GM21528 (cell line): ENCODE results near the gene GINS3.

Experiments used
- ATAC-seq: cut with Tn5 transposase; IDR thresholded peaks from one replicate; pipeline ENCODE4 v1.9.1; 2021; ENCODE audit warnings: mild to moderate bottlenecking, moderate library complexity; ENCODE audit not compliant: unreplicated experiment, low FRiP score

Gene GINS3

DNA sequence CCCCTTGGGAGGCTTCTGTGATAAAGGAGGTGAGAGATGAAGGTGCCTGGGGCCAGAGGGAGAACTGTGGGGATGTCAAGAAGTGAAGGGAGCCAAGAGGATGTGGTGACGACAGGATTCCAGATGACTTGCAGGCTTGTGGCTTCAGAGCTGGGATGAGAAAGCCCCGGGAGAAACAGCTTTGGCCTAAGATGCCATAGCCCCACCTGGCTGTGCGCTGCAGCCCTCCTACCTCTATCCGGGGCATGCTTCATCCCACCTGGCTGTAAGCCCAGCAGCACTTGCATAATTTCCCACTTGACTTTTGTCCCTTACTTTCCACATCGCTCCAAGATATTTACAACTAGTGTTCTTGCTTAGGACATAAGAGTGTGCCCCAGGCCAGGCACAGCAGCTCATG is 29.3 kb downstream of the GINS3 start:
- ATAC-seq: no peak

DNA sequence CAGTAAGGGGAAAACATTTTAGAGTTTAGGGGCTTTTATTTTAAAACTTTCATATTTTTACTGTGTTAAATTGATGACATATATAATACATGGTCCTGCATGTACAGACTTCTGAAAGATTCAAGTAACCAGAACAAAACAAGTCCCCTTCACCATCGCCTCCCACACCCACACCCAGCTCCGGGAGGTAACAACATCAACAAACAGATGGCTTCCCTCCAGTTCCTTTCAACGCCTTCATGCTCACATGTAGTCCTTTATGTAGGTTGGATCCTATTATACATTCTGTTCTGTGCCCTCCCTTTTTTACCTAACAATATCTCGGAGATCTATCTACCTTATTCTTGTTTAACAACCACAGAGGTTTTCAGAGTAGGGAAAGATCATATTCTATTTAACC is 30.5 kb downstream of the GINS3 start:
- no peak for ATAC-seq

DNA sequence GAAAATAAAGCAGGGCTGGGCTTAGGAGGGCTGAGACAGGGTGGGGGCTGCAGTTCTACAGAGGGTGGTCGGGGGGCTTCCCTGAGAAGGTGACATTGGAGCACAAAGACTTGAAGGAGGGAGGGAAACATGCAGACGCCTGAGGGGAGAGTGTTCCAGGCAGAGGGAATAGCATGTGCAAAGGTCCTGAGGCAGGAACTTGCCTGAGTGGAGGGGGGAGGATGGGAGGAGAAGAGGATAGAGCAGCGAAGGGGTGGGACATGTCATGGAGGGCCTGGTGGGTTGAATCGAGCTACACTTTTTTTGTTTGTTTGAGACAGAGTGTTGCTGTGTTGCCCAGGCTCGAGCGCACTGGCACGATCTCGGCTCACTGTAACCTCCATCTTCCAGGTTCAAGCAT is 33.0 kb downstream of the GINS3 start:
- ATAC-seq: no peak

DNA sequence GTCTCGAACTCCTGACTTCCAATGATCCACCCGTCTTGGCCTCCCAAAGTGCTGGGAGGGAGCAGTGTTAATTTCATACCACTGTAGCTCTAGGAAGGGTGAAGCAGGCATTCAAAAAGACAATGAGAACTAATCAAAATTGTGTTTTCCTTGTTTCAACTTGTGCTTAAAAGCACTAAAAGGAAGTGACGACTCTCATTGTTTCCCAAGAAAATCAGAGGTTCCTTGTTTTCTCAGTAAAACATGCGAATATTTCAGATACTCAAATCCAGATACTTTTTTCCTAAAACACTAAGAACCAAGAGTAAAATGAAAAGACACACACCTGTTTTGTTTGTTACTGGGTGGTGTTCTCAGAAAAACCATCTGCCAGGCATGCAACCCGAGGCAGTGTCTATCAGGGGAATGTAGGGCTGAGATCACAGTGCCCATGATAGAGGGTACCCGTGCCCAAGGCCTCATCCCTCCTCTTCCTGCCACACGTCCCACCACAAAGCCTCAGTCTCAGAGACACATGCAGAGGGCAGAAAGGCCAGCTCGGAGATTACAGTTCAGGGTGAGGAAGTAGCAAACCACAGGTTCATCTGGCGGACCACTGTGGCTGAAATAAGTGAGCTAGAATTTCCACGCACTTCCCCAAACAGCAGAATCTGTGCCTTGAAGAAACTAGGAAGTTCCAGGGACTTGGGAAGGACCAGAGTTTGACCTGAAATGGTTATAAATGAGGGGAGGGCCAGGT is 33.7 kb downstream of the GINS3 start:
- peak; percentile 69 for ATAC-seq

DNA sequence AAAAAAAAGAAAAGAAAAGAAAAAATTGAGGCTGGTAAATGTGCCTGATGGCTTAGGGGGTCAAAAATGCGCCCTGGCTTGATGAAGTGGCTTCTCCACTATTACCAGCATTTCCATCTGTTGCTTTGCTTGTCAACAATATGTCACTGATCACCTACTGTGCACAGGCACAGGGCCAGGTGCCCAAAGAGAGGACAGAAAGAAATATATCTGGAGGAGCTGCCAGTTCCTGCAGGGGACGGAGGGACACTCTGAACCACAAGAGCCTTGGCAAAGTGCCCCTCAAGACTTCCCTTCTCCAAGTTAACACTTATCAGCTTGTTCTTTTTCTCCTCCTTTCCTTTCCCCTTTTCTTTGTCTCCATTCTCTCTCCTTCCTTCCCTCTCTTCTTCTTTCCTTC is 34.7 kb downstream of the GINS3 start:
- no peak for ATAC-seq

DNA sequence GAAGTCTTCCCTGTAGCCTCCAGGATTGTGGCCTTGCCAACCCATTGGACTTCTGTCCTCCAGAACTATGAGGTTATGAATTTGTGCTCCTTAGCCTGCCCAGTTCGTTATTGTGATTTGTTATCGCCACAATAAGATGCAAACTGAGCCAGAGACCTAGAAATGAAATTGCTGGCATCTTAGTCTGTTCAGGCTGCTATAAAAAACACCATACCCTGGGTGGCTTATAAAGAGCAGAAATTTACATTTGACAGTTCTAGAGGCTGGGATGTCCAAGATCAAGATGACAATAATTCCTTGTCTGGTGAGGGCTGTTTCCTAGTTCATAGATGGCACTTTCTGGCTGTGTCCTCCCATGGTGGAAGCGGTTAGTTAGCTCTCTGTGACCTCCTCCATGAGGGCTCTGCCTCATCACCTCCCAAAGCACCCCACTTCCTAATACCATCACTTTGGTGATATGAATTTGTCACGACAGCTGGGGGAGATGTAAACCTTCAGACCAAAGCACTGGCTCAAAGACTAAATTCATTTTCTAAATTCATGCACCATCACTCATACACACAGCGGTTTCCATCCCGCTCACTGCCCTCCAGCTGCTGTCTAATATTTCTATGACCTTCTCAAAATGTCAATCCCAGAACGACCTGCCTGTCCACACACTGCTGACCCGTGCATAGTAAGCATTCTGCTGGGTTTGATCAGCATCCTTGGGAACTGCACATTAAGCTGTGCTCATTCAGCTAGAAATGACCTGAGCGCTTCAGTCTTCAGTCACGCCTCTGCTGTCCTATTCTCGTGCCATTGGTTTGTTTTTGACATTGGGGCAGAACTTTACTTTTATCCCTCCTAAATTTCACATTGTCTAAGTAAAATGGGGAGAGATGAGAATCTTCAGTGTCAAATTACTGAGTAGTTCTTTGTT is 36.6 kb downstream of the GINS3 start:
- ATAC-seq: no peak

GRCh38 chr16:58430718-58431117 is 38.4 kb downstream of the GINS3 start:
- ATAC-seq: no peak

DNA sequence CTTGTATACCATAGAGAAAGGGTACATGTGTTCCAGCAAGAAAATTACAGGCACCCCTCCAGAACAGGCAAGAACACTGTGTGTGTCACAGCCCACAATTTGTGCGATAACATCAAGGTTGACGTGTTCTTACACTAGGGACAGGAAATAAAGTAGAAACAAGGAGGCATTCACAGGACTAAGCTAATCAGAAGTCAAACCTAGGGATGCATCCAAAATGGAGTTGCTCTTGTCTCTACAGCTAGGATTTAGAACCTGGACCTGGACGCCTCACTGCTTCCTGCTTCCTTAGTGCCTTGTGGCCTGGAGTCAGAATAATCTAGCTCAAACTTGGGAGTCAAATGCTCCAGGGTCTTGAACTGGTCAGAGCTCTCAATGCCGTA is 41.3 kb downstream of the GINS3 start:
- no peak for ATAC-seq

DNA sequence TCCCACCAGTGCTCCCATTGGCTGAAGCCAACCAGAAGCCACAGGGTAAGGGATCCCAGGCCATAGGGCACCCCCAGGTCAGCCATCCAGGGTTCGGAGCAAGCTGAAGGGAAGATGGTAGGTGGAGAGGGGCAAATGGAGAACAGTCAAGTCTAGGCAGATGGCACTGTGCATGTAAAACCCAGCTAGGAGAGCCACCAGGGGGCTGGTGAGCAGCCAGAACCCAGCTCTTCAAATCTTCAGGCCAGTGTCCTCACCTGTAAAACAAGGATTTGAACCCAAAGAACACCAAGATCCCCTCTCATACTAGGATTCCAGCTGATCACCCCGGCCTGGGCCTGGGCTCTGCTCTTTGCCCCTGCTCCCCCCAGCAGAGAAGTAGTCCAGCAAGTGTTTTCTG is 43.5 kb downstream of the GINS3 start:
- ATAC-seq: no peak

GRCh38 chr16:58440131-58440530 is 47.9 kb downstream of the GINS3 start:
- ATAC-seq: no peak

DNA sequence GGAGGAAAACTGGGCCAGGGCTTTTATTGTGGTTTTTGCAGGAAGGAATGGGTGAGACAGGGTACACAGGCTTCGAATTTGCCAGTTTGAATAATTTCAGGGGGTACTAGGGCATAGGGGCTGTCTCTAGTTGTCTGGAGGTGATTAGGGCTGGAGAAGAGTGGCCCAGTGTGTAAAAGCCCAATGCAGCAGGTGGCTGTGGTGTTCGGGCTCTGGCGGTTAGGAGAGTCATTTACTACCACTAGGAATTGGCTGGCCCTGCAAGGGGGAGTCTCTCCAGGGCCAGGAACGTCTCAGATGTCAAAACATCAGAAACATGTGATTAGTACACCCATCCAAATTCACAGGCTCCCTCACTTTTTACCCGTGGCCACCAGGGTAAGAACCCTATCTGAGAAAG is 50.3 kb downstream of the GINS3 start:
- ATAC-seq: no peak

DNA sequence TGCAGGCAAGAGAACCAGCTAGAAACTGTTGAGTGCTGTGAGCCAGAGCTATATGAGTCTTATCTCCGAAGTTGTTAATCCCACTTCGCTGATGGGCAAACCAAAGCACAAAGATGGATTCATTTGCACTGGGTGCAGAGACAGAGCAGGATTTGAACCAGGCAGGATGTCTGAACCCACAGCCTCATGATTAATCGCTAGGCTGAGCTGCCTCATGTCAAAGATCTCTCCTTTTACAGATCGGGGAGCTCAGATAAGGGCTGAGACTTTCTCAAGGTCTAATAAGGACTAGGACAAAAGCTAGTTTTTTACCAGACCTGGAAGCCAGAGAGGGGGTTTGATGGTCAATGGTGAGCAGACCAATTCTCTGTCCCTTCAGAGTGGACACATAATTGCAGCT is 51.5 kb downstream of the GINS3 start:
- no peak for ATAC-seq

- no peak for ATAC-seq
Observed at GRCh38 chr16:58444265-58444664, 52.0 kb downstream of the GINS3 start.

- ATAC-seq: no peak
Observed at GRCh38 chr16:58448890-58449289, 56.6 kb downstream of the GINS3 start.

DNA sequence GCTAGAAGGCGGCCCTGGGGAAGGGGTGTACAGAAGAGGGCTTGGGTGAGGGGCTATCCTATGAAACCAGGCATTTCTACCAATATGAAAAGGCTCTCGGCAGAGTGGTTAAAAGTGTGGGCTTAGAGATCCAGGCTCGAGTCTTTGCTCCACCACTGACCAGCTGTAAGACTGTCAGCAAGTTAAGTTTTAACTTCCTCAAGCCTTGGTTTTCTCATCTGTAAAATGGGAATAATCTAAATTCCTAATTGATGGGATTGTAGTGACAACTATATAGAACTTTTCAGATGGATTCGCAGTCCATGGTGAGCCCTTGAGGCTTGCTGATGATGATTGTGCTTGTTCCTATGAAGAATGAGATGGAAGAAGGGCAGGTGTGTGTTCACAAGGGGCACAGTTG is 57.0 kb downstream of the GINS3 start:
- ATAC-seq: no peak

DNA sequence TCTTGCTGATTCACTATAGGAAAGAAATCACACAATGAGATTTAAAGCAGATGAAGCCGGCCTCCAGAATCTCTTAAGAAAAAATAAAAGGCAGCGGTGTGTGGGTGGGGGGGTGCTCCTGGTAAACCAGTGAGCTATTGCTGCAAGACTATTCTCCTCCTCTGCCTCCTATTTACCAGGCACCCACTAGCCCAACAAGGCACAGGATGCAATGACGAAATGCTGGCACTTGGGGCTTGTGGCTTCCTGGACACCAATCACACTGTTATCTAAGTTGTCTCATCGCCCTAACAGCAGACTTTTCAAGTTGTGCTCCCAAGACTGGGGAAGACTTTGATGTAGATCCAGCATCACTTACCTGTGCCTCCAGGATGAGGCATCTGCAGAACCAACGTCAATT is 57.5 kb downstream of the GINS3 start:
- no peak for ATAC-seq

- ATAC-seq: no peak
Observed at GRCh38 chr16:58450590-58450989, 58.3 kb downstream of the GINS3 start.

- no peak for ATAC-seq
Observed at GRCh38 chr16:58451265-58451689, 59.0 kb downstream of the GINS3 start.

- no peak for ATAC-seq
Observed at GRCh38 chr16:58451945-58452401, 59.7 kb downstream of the GINS3 start.

- no peak for ATAC-seq
Observed at GRCh38 chr16:58452640-58453039, 60.4 kb downstream of the GINS3 start.

DNA sequence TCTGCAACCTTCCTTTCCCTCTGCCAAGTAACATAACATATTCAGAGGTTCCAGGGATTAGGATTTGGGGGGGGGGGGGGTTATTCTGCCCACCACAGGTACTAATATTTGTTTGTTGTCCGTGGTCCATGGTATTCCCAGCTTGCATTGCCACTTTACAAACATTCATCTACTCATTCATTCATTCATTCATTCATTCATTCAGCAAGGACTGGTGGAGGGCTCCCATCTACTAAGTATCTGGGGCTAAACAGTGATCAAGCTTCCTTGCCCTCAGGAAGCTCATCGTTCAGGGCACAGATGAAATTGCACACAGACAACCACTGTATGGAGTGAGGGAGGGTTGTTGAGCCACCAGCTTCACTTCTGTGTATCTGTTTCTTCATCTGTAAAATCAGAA is 61.9 kb downstream of the GINS3 start:
- no peak for ATAC-seq

- ATAC-seq: no peak
Observed at GRCh38 chr16:58454856-58455255, 62.6 kb downstream of the GINS3 start.
